Activated T-cell treated with anti-CD3 and anti-CD28 coated beads, Interleukin-2, amount 50 U/mL, for 4 hours (primary cell): ENCODE measurements around the gene HERC2. TPM values are rescaled to one million over a fixed set of nuclear protein-coding genes. Genes with fewer than 3 reads are reported as not detected.
"Not testable (repeated sequence)": the region's sequence is repeated elsewhere in the genome, so short reads cannot be mapped to it uniquely, and the experiment has no call there.

Experiments used
- ATAC-seq, 2 donors: fragments of 200-7000 bp; cut with Tn5 transposase; one replicate each; pipeline ENCODE4 v1.10.0; 2021
- DNase-seq: peaks from one replicate; pipeline ENCODE4 v3.0.0-alpha.2; 2020
- H3K27me3 Mint-ChIP-seq: one replicate; pipeline ENCODE4 v1.8.0; 2021; ENCODE audit warnings: low read depth, mixed read lengths
- H3K36me3 Mint-ChIP-seq: one replicate; pipeline ENCODE4 v1.8.0; 2022; ENCODE audit warnings: mixed read lengths; ENCODE audit not compliant: insufficient read depth
- H3K4me1 Mint-ChIP-seq: one replicate; pipeline ENCODE4 v1.8.0; 2021; ENCODE audit warnings: low read depth, mixed read lengths
- H3K4me3 Mint-ChIP-seq: one replicate; pipeline ENCODE4 v1.8.0; 2021; ENCODE audit warnings: mild to moderate bottlenecking, moderate library complexity, mixed read lengths
- H3K9me3 Mint-ChIP-seq: one replicate; pipeline ENCODE4 v1.8.0; 2021; ENCODE audit warnings: mixed read lengths
- total RNA-seq, 3 donors: library from RNA; stranded (reverse); gene quantifications; one replicate each; pipeline ENCODE4 v1.2.1, GENCODE V29; 2021

HERC2 gene
- 10 to 100 TPM; 20.3 to 27.8 (median 23.5) TPM for total RNA-seq

GRCh38 chr15:28322129-28322588 is at the start of gene HERC2:
TSS of gene HERC2 (minus strand) at chr15:28322179. CDS start at chr15:28321433, 746 bp downstream.
- peak within 1 kb of the TSS; percentile 98 for H3K4me3 Mint-ChIP-seq
- not testable (repeated sequence) for H3K36me3 Mint-ChIP-seq, ATAC-seq, H3K27me3 Mint-ChIP-seq, H3K4me1 Mint-ChIP-seq, DNase-seq, H3K9me3 Mint-ChIP-seq

- H3K27me3 Mint-ChIP-seq, DNase-seq, H3K9me3 Mint-ChIP-seq, H3K4me1 Mint-ChIP-seq, H3K4me3 Mint-ChIP-seq, H3K36me3 Mint-ChIP-seq, ATAC-seq: not testable (repeated sequence)
Measured at GRCh38 chr15:28365502-28365901, 43.5 kb upstream of the HERC2 start.

GRCh38 chr15:28357984-28358383 is 36.0 kb upstream of the HERC2 start, which contains the start of gene GOLGA6L24:
TSS of gene GOLGA6L24 (minus strand) at chr15:28358084. CDS start at chr15:28358023, 61 bp downstream.
- DNase-seq, H3K4me3 Mint-ChIP-seq, ATAC-seq, H3K9me3 Mint-ChIP-seq, H3K4me1 Mint-ChIP-seq, H3K27me3 Mint-ChIP-seq, H3K36me3 Mint-ChIP-seq: not testable (repeated sequence)

GRCh38 chr15:28321358-28322078 is 461 bp downstream of the HERC2 start:
- H3K36me3 Mint-ChIP-seq, H3K9me3 Mint-ChIP-seq, H3K4me1 Mint-ChIP-seq, ATAC-seq, DNase-seq, H3K27me3 Mint-ChIP-seq: not testable (repeated sequence)
- H3K4me3 Mint-ChIP-seq, result peak overlapping the region; percentile 98

GRCh38 chr15:28319725-28320124 is 2.3 kb downstream of the HERC2 start:
- H3K27me3 Mint-ChIP-seq, H3K4me1 Mint-ChIP-seq, H3K4me3 Mint-ChIP-seq, H3K36me3 Mint-ChIP-seq, ATAC-seq, H3K9me3 Mint-ChIP-seq, DNase-seq: not testable (repeated sequence)

GRCh38 chr15:28318828-28319227 is 3.2 kb downstream of the HERC2 start:
- not testable (repeated sequence) for DNase-seq, H3K4me3 Mint-ChIP-seq, H3K4me1 Mint-ChIP-seq, ATAC-seq, H3K27me3 Mint-ChIP-seq, H3K9me3 Mint-ChIP-seq
- peaks cover 14% of the 10 kb centered on the region for H3K36me3 Mint-ChIP-seq

GRCh38 chr15:28318122-28318521 is 3.9 kb downstream of the HERC2 start:
- not testable (repeated sequence) for H3K4me3 Mint-ChIP-seq, H3K9me3 Mint-ChIP-seq, H3K4me1 Mint-ChIP-seq, H3K27me3 Mint-ChIP-seq, ATAC-seq, DNase-seq
- peaks cover 18% of the 10 kb centered on the region for H3K36me3 Mint-ChIP-seq

- H3K4me1 Mint-ChIP-seq, DNase-seq, H3K27me3 Mint-ChIP-seq, ATAC-seq, H3K9me3 Mint-ChIP-seq, H3K4me3 Mint-ChIP-seq: not testable (repeated sequence)
- peaks cover 18% of the 10 kb centered on the region for H3K36me3 Mint-ChIP-seq
Measured at GRCh38 chr15:28316958-28317357, 5.0 kb downstream of the HERC2 start.

GRCh38 chr15:28310454-28310853 is 11.5 kb downstream of the HERC2 start:
- H3K9me3 Mint-ChIP-seq, DNase-seq, H3K4me3 Mint-ChIP-seq, H3K27me3 Mint-ChIP-seq, H3K4me1 Mint-ChIP-seq, ATAC-seq: not testable (repeated sequence)
- peaks cover 22% of the 10 kb centered on the region for H3K36me3 Mint-ChIP-seq

- ATAC-seq, DNase-seq, H3K9me3 Mint-ChIP-seq, H3K36me3 Mint-ChIP-seq, H3K27me3 Mint-ChIP-seq, H3K4me1 Mint-ChIP-seq, H3K4me3 Mint-ChIP-seq: not testable (repeated sequence)
Measured at GRCh38 chr15:28308718-28309117, 13.3 kb downstream of the HERC2 start.

- DNase-seq, H3K36me3 Mint-ChIP-seq: not testable (repeated sequence)
Measured at GRCh38 chr15:28305700-28306099, 16.3 kb downstream of the HERC2 start.

GRCh38 chr15:28297434-28297833 is 24.5 kb downstream of the HERC2 start:
- not testable (repeated sequence) for H3K27me3 Mint-ChIP-seq, DNase-seq, H3K4me3 Mint-ChIP-seq, H3K4me1 Mint-ChIP-seq, H3K9me3 Mint-ChIP-seq, ATAC-seq
- H3K36me3 Mint-ChIP-seq, result peaks cover 14% of the 10 kb centered on the region

More at GRCh38 chr15:28305700-28306099, 16.3 kb downstream of the HERC2 start:
- not testable (repeated sequence) for H3K27me3 Mint-ChIP-seq, ATAC-seq, H3K4me3 Mint-ChIP-seq, H3K4me1 Mint-ChIP-seq
- H3K9me3 Mint-ChIP-seq, result peaks cover 10% of the 10 kb centered on the region

- DNase-seq, H3K27me3 Mint-ChIP-seq, ATAC-seq, H3K9me3 Mint-ChIP-seq, H3K4me1 Mint-ChIP-seq, H3K4me3 Mint-ChIP-seq: not testable (repeated sequence)
- peaks cover 18% of the 10 kb centered on the region for H3K36me3 Mint-ChIP-seq
Measured at GRCh38 chr15:28296814-28297213, 25.2 kb downstream of the HERC2 start.

- H3K36me3 Mint-ChIP-seq, result peaks cover 29% of the 10 kb centered on the region
- not testable (repeated sequence) for H3K4me1 Mint-ChIP-seq, H3K9me3 Mint-ChIP-seq, ATAC-seq, DNase-seq, H3K4me3 Mint-ChIP-seq, H3K27me3 Mint-ChIP-seq
Measured at GRCh38 chr15:28295009-28295563, 26.9 kb downstream of the HERC2 start.

GRCh38 chr15:28294560-28294959 is 27.4 kb downstream of the HERC2 start:
- H3K4me3 Mint-ChIP-seq, H3K9me3 Mint-ChIP-seq, ATAC-seq, DNase-seq, H3K27me3 Mint-ChIP-seq, H3K4me1 Mint-ChIP-seq: not testable (repeated sequence)
- peaks cover 34% of the 10 kb centered on the region for H3K36me3 Mint-ChIP-seq
